Fibroblast of skin of right biceps (primary cell): Measurements from ENCODE around the gene C20orf141.
"Not testable (repeated sequence)": the region's sequence is repeated elsewhere in the genome, so short reads cannot be mapped to it uniquely, and the experiment has no call there.

Experiments
- DNase-seq: peaks from one replicate; pipeline ENCODE4 v3.0.0-alpha.2; 2013

The C20orf141 gene

GRCh38 chr20:2799688-2800520 is 14.9 kb upstream of the C20orf141 start:
- DNase-seq: peak; percentile 35

- peak; percentile 29 for DNase-seq
These were observed 14.1 kb upstream of the C20orf141 start, which contains the start of gene CPXM1 for GRCh38 chr20:2800521-2801285. Gene CPXM1 (minus strand): TSS chr20:2800627. CDS start chr20:2800572, 55 bp downstream.

GRCh38 chr20:2801286-2801728 is 13.5 kb upstream of the C20orf141 start:
- no peak for DNase-seq

- no peak for DNase-seq
These were observed 10.6 kb upstream of the C20orf141 start for GRCh38 chr20:2804041-2804828.

- DNase-seq: no peak
These were observed 9.7 kb upstream of the C20orf141 start for GRCh38 chr20:2804852-2805688.

- DNase-seq: peak; percentile 22
These were observed 9.0 kb upstream of the C20orf141 start for GRCh38 chr20:2805689-2806350.

- DNase-seq: no peak
These were observed 8.5 kb upstream of the C20orf141 start for GRCh38 chr20:2806351-2806701.

GRCh38 chr20:2807019-2807418 is 7.8 kb upstream of the C20orf141 start:
- DNase-seq: no peak

GRCh38 chr20:2807929-2808328 is 6.9 kb upstream of the C20orf141 start:
- not testable (repeated sequence) for DNase-seq

- DNase-seq: no peak
These were observed 5.1 kb upstream of the C20orf141 start for GRCh38 chr20:2809690-2810089.

- no peak for DNase-seq
These were observed 2.6 kb upstream of the C20orf141 start for GRCh38 chr20:2812189-2812588.

GRCh38 chr20:2814076-2814475 is 711 bp upstream of the C20orf141 start:
- peak; percentile 49 for DNase-seq

GRCh38 chr20:2815242-2815900 is 584 bp downstream of the C20orf141 start:
- DNase-seq: no peak

GRCh38 chr20:2816030-2816582 is 1.3 kb downstream of the C20orf141 start, which contains the start of gene TMEM239:
Gene TMEM239 (plus strand): TSS chr20:2816364. CDS start chr20:2816555, 191 bp downstream.
- DNase-seq: no peak

GRCh38 chr20:2816583-2817340 is 2.0 kb downstream of the C20orf141 start:
- no peak for DNase-seq

GRCh38 chr20:2817341-2817726 is 2.5 kb downstream of the C20orf141 start:
- no peak for DNase-seq

GRCh38 chr20:2817891-2818595 is 3.3 kb downstream of the C20orf141 start:
- no peak for DNase-seq

- peak; percentile 66 for DNase-seq
These were observed 5.5 kb downstream of the C20orf141 start for GRCh38 chr20:2820084-2820895.
